Measurements from ENCODE around the gene HIPK3.

- TF ChIP-seq, protein P1, sequence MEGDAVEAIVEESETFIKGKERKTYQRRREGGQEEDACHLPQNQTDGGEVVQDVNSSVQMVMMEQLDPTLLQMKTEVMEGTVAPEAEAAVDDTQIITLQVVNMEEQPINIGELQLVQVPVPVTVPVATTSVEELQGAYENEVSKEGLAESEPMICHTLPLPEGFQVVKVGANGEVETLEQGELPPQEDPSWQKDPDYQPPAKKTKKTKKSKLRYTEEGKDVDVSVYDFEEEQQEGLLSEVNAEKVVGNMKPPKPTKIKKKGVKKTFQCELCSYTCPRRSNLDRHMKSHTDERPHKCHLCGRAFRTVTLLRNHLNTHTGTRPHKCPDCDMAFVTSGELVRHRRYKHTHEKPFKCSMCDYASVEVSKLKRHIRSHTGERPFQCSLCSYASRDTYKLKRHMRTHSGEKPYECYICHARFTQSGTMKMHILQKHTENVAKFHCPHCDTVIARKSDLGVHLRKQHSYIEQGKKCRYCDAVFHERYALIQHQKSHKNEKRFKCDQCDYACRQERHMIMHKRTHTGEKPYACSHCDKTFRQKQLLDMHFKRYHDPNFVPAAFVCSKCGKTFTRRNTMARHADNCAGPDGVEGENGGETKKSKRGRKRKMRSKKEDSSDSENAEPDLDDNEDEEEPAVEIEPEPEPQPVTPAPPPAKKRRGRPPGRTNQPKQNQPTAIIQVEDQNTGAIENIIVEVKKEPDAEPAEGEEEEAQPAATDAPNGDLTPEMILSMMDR (IDR thresholded peaks at IDR 0.05 in 4 of 5, conservative IDR thresholded peaks at IDR 0.05 in 1 of 5): peak in 1 of 5 experiments; percentile 5
- no peak for TF ChIP-seq POLR2A (IDR thresholded peaks at IDR 0.05)
Observed at GRCh38 chr11:33258631-33259205, 1.5 kb downstream of the HIPK3 start.

Measured in gastrocnemius medialis (tissue), 4 donors.